Lower lobe of right lung (tissue), 2 donors: ENCODE measurements around the gene ASTN1. TPM values are rescaled to one million over a fixed set of nuclear protein-coding genes. Genes with fewer than 3 reads are reported as not detected.

Source experiments
- ATAC-seq, 2 donors: fragments of 200-7000 bp; cut with Tn5 transposase; one replicate each; pipeline ENCODE4 v1.9.1; 2020 to 2022; ENCODE audit warnings: mild to moderate bottlenecking in 2 of 2, moderate library complexity in 2 of 2
- DNase-seq: peaks from one replicate; pipeline ENCODE4 v3.0.0-alpha.2; 2020
- H3K27ac ChIP-seq: fragments of 200-600 bp; one replicate; pipeline ENCODE4 v1.8.0; 2022
- H3K27me3 ChIP-seq: fragments of 200-600 bp; one replicate; pipeline ENCODE4 v1.8.0; 2022; ENCODE audit warnings: low read depth
- H3K36me3 ChIP-seq: fragments of 200-600 bp; one replicate; pipeline ENCODE4 v1.8.0; 2022; ENCODE audit warnings: mild to moderate bottlenecking
- H3K4me1 ChIP-seq: fragments of 200-600 bp; one replicate; pipeline ENCODE4 v1.8.0; 2022
- H3K4me3 ChIP-seq: fragments of 200-600 bp; one replicate; pipeline ENCODE4 v1.8.0; 2022; ENCODE audit warnings: mild to moderate bottlenecking
- H3K9me3 ChIP-seq: fragments of 200-600 bp; one replicate; pipeline ENCODE4 v1.8.0; 2022
- intact Hi-C: fragments of 100-400 bp; cut with DNase I; formaldehyde crosslinking; loops from one replicate; pipeline ENCODE4 v1.11.0; 2022
- total RNA-seq: library from RNA; stranded (reverse); fragmentation: NEBNext Ultra II Directional; extraction: Animal tissue kit (Norgen Biotek cat#: 25700); gene quantifications from one replicate; pipeline ENCODE4 v1.2.1, GENCODE V29; 2021
- TF ChIP-seq, protein P1 (sequence below): fragments of 200-600 bp; IDR thresholded peaks from one replicate; pipeline ENCODE4 v1.8.0; 2022; ENCODE audit warnings: antibody characterized with exemption, mild to moderate bottlenecking
- donor health status: DM: no; HTN: yes; CAD: no; lungs with severe emphysema.

The ASTN1 gene
- total RNA-seq, 1 donor from 2014 or later, result 0.41 TPM

DNA sequence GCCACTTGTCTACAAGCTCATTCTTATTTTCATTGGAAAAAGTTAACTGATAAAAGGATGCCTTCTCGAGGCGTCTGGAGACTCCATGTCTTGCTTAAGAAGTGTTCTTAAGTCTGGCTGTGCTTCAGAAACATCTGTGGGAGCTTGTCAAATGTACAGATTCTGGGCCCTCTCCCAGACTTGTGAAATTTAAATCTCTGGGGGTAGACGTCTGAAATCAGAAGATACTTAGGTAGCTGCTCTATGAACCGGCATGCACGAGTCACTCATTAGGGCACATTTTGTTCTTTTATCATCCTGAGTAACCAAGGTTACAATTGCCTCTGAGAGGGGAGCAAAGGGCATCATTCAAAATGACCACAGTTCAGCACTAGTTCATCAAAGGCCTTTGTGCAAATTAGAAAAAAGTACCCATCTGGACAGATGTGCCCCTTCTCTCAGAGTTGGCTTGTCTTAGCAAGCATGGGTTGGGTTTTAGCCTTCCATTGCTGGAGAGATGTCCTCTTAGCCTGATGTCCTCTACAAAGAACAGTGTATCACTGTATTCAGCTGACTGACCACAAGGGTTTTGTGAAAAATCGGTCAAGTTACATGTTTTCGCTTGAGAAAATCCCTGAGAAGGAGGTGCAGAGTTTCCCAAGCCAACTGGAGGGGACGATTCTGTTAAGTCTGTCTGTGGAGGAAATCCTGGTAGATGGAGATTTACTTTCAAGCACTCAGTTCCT is 156.9 kb downstream of the ASTN1 start:
- TF ChIP-seq, protein P1, sequence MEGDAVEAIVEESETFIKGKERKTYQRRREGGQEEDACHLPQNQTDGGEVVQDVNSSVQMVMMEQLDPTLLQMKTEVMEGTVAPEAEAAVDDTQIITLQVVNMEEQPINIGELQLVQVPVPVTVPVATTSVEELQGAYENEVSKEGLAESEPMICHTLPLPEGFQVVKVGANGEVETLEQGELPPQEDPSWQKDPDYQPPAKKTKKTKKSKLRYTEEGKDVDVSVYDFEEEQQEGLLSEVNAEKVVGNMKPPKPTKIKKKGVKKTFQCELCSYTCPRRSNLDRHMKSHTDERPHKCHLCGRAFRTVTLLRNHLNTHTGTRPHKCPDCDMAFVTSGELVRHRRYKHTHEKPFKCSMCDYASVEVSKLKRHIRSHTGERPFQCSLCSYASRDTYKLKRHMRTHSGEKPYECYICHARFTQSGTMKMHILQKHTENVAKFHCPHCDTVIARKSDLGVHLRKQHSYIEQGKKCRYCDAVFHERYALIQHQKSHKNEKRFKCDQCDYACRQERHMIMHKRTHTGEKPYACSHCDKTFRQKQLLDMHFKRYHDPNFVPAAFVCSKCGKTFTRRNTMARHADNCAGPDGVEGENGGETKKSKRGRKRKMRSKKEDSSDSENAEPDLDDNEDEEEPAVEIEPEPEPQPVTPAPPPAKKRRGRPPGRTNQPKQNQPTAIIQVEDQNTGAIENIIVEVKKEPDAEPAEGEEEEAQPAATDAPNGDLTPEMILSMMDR, result no peak
- intact Hi-C loops, result no loop called here
- Histone ChIP-seq H3K27me3 (no peaks in the 10 kb centered on the region), H3K9me3 (no peaks in the 10 kb centered on the region), H3K4me3 (no peak overlapping the region), H3K36me3 (no peaks in the 10 kb centered on the region), H3K4me1 (no peaks in the 10 kb centered on the region), H3K27ac (no peak overlapping the region)
- no peak for ATAC-seq
- no peak for DNase-seq

DNA sequence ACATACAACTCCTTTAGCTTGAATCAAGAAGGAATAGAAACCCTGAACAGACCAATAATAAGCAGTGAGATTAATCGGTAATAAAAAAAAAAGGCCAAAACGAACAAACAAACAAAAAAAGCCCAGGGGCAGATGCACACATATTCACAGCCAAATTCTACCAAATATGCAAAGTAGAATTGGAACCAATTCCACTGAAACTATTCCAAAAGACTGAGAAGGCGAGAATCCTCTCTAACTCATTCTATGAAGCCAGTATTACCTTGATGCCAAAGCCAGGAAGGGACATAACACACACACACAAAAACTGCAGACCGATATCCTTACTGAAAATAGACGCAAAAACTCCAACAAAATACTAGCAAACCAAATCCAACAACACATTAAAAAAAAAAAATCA is 161.6 kb downstream of the ASTN1 start:
- no peak overlapping the region for H3K27ac ChIP-seq
- no peaks in the 10 kb centered on the region for H3K27me3 ChIP-seq
- ATAC-seq, result no peak
- no peaks in the 10 kb centered on the region for H3K9me3 ChIP-seq
- H3K4me1 ChIP-seq, result no peaks in the 10 kb centered on the region
- TF ChIP-seq, protein P1, result no peak
- intact Hi-C loops, result no loop called here
- DNase-seq, result no peak
- no peaks in the 10 kb centered on the region for H3K36me3 ChIP-seq
- no peak overlapping the region for H3K4me3 ChIP-seq

DNA sequence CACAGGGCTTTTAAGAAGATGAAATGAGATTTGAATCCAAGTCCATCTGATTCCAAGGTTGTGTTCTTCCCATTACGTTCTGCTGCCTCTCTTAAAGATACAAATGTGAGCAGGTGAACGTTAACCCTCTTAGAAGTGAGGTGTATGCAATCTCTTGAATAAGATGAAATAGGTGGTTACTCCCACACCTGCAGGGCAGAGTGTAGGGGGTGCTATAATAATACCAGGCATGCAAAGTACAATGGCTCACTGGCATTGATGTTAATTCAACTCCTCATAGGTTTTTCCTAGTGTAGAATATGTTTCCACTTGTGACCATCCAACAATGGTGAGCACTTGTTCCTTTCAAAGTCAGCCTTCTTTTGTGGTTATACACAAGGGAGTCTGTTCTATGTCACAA is 163.0 kb downstream of the ASTN1 start:
- Histone ChIP-seq H3K4me1 (no peaks in the 10 kb centered on the region), H3K27ac (no peak overlapping the region), H3K4me3 (no peak overlapping the region), H3K9me3 (no peaks in the 10 kb centered on the region), H3K36me3 (no peaks in the 10 kb centered on the region), H3K27me3 (peaks cover 2% of the 10 kb centered on the region)
- TF ChIP-seq, protein P1, result no peak
- no peak for DNase-seq
- intact Hi-C loops, result no loop called here
- no peak for ATAC-seq

DNA sequence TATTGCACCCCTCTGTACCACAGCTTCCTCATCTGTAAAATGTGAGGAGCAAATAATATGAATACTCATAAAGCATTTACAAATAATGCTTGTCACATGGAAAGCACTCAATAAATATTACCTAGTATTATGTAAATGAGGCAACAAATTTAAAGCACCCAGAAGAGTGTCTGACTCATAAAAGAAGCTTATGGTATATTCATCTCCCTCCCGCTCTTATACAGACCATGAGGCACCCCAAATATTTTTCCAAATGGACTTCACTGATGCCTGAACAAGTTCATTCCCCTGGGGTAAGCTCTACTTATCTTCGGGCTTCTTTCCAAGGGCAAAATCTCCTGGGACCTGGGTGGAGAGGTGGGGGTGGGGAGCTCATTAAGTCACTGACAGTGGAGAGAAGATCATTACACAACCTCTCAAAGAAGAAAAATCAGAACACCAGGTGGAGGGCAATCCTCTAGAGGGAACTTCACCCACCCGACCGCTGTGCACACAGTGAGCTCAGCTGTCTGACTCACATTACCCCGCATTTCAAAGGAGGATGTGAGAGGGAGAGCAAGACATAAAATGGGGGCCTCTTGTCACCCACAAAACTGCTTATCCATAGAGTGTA is 166.2 kb downstream of the ASTN1 start:
- DNase-seq (no peak), ATAC-seq (no peak)
- no peaks in the 10 kb centered on the region for H3K9me3 ChIP-seq
- no peak overlapping the region for H3K4me3 ChIP-seq
- no peaks in the 10 kb centered on the region for H3K36me3 ChIP-seq
- peaks cover 4% of the 10 kb centered on the region for H3K27me3 ChIP-seq
- no peak overlapping the region for H3K27ac ChIP-seq
- no peaks in the 10 kb centered on the region for H3K4me1 ChIP-seq
- intact Hi-C loops, result no loop called here
- TF ChIP-seq, protein P1, result no peak

DNA sequence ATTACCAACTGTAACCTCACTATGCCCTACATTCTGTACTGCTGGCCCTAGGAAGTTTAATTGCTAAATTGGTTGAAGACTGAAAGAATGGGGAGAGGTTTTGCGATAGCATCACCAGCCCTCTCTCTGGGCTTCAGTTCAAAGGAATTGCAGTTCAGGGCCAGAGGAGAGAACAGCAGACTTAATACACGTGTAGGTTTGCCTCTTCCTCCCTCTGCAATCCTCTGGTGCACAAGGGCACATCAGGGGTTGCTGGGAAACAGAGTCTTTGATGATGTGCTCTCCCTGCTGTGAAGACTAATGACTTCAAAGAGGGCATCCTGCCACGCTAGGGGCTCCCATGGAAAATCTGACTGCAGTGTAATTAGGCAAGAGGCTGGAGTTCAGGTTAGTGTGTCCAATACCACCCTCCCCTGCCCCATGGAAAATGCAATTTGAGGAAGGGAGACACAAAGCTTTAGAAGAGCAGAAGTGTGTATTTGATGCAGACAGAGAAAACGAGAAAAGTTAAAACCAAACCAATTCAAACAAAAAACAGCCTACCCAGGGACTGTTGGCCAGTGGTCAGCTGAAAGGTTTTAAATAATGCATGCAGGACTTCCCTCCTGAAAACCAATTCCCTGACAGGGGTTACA is 167.9 kb downstream of the ASTN1 start:
- intact Hi-C loops, result no loop called here
- TF ChIP-seq, protein P1, result no peak
- no peaks in the 10 kb centered on the region for H3K36me3 ChIP-seq
- H3K27me3 ChIP-seq, result peaks cover 4% of the 10 kb centered on the region
- DNase-seq, result no peak
- H3K4me1 ChIP-seq, result no peaks in the 10 kb centered on the region
- no peak overlapping the region for H3K27ac ChIP-seq
- H3K4me3 ChIP-seq, result no peak overlapping the region
- no peaks in the 10 kb centered on the region for H3K9me3 ChIP-seq
- ATAC-seq, result no peak
